GM21528 (cell line): ENCODE measurements around the gene PRKCH.

Source experiments
- ATAC-seq: cut with Tn5 transposase; IDR thresholded peaks from one replicate; pipeline ENCODE4 v1.9.1; 2021; ENCODE audit warnings: mild to moderate bottlenecking, moderate library complexity; ENCODE audit not compliant: unreplicated experiment, low FRiP score

PRKCH gene

DNA sequence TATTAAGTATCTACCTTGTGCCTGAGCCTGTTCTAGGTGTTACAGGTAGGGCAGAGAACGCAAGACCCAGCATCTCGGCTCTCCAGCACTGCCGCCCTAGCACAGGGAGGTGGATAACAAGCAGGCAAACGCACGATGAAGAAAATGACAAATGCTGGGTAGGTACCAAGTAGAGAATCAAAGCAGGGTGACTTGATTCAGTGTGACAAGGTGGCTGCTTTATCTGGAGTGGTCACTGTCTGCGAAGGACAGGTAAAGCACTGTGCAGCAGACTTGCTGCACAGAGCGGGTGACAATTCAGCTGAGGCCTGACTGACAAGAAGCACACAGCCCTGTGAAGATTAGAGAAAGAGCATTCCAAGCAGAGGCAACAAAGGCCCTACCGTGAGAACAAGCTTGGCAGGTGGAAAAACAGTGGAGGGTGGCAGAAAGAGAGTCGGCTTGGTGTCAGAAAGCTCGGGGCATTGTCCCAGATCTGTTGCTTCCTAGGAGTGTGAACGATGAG is 12.9 kb downstream of the PRKCH start:
- no peak for ATAC-seq

DNA sequence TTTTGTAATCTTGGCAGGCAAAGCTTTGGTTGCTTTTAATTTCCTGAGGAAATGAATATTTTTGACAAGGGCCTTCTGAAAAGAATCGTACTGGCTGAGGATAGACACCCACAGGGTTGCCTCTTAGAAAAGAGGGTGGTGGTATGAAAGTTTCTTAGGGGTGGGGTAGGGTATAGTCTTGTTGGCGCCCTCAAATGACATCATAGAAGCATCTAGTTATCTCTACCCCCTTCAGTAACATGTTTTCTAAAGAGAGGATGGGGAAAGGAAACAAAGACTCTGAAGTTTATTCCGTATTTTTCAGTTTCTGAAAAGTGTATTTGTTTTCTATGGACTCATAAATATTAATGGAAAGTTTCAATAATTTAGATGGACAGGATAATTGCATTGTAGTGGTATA is 13.7 kb downstream of the PRKCH start:
- no peak for ATAC-seq

DNA sequence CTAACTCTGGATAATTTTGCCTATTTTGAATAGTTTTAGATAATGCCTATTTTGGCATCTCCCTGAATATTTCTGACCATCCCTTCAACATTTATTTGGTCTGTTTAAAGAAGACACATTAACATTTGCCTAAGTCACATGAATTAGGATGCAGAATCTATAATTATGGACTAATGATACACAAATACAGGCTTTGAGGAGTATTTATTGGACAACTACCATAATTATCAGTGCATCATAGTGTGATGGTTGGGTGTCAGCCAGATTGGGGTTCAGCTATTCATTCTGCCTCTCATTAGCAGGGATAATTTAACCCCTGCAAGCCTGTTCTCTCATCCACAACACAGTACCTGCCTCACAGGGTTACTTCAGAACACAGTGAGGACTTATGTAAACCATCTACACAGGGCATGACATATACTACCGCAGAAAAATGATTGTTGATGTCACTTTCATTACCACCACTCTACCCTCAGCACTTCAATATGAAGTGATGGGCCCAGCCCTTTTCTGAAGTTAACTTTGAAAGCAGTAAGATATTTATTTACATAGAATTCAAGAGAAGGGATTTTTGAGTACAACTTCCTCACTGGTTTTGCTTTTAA is 14.4 kb downstream of the PRKCH start:
- no peak for ATAC-seq

DNA sequence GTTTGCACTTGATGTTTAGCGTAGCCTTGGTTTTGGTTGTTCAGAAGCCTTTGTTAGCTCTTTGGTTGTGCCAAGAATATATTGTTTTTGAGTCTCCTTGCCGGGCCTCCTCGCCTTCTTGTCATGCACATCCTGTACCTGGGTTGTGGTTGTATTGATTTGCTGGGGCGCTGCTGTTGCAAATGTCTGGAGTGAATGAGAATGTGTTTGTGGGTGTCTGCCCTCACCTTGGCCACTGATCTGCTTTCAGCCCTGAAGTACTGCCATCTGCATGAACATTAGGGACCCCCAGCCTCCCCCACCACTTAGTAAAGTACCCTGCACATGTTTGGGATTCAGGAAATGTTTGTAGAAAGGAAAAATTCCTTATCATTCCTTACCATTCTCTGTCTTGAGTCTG is 16.5 kb downstream of the PRKCH start:
- ATAC-seq = no peak

DNA sequence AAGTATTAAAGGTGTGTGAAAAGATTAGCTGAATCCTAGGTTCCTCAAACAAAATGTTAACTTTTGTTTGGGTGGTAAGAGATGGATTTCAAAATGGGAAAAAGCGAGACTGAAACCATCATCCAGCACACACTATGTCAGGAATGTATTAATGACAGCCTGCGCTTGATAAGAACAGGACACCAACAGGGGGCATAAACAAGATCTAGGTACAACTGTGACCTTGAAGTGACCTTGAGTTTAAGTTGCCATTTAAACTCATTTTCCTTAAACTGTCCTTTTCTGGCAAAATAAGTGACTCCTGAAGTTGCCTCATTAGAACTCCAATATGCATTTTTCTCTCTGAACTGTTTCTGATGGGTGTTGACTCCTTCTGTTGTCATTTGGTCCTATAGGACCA is 17.1 kb downstream of the PRKCH start:
- no peak for ATAC-seq

DNA sequence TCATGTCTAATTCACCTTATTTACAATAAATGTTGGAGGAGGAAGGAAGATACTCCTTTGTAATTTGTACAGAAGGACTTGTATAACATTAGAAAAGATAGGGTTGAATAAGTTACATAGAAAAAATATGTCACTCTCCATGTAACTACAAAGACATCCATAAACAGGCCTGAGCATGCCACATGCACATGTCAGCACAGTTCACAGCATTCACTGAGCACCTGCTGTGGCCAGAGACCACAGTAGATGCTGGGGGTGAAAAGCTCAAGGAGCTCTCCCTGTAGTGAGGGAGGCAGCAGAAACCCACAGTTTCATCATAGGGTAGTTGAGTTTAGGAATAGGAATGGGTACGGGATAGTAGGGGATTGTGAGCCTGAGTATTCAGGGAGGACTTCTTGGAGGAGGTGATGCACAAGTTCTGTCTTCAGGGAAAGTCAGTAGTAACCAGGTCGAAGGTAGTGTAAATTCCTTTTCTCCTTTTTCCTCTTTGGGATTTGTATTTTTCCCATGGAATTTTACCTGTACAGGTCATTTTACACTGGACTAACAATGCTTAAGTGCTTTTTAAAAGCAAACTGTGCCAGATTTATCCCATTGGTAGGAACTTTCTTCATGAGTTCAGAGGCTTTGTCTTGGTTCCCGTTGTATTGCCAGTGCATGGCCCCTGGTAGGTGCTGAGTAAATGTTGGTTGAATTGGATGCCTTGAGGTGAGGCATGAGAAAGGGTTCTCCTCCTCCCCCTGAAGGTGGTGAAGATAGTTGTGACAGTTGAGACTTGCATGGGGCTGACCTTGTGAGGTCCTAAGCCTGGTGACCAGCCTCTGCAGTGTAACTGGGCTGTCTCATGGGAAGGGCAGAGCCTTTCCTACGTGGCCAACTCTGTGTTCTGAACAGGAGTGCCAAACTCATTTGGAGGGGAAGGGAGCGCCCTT is 20.2 kb downstream of the PRKCH start:
- no peak for ATAC-seq

DNA sequence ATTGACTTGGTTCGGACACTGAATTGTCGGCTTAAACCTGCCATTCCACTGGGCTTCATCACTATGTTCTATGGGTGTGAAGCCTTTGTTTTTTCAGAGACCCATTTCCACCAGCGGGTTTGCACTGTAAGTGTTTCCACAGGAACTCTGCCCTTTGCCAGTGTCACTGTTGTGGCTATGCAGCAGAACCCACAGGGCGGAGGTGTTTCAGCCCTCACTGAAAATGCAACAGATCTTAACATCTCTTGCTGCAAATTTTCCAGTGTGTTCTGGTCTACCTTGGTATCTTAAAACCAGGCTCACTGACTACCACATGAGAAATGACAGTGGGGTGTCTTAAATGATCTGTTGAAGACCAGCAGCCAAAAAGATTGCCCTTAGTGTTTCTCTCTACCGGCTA is 21.1 kb downstream of the PRKCH start:
- ATAC-seq = no peak

DNA sequence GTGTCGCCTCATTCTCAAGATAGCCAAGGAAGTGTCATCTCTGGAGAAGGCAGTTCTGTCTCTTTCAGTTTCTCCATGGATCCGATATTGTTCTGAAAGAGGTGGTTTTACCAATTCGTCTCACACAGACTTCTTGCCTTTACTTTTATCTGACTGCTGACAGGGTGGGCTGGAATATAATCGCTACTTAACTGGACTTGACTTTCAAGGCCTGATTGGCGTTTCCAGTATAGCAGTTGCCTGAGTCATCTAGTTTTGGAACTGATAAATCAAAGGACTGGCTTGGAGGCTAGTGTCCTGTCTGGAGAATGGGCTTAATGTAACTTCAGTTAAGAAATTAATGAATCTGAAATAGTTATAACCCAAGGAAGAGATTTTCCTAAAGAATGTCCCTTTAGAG is 21.6 kb downstream of the PRKCH start:
- no peak for ATAC-seq

DNA sequence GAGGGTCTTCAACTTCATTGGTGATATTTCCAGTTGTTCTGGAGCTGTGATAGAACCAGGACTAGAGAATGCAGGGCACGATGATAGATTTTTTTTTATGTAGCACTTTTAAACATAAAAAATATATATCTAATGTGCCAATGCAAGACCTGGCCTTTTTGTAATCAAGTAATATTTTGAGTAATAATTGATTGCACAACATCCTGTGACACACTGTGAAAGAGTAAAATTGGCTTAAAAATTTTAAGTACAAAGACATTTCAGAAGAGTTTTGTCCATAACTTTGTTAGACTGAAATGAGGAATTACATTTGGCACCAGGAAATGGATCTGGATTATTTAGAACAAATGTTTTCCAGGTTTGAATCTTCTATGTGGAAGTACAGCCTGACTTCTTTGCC is 22.1 kb downstream of the PRKCH start:
- ATAC-seq = no peak

DNA sequence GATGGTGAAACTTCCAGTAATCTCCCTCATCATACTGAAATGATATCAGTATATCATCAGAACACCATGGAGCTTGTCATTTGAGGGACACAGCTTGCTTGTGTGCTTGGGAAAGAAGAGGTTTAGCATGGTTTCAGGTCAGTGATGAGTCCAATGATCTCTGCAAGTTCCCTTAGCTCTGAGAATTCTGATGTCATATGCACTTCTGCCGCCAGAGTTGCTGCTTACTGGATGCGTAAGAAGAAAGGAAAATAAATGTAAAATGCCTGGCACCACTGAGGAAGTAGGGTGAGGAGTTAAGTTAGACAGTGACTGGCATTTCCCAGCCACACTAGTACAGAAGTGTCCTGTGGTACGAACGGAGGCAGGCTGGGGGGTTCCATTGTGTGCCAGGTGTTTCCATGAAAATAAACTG is 22.6 kb downstream of the PRKCH start:
- no peak for ATAC-seq

DNA sequence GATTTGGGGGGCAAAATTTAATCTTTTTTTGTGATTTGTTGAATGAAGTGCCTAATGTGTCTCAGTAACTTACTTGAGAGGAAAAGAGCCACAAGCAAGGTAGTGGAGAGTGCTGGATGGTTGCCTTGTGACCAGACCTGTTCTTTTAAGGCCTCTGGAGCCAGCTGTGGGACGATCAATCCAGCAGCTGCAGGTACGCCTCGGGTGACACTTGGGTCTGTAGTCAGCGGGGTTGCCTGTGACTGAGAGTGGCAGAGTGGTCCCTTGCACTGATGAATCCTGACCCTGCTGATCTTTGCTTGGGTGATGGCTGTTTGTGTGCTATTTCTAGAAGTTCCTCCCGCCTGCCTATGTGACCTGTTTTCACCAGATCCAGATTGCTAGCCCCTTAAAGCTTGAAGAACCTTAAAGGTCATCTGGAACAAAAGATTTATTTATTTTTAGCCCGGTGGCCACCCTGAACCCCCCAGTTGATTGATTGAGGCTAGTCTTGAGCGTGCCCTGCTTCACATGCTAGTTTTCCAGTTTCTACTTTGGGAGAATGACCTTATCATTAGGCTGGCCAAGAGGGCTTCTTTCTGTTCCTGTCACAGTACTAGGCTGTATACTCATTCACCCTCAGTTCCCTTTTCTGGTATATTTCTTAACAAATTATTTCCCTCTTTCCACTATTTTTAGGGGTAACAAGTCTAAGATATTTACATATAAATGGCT is 23.2 kb downstream of the PRKCH start:
- ATAC-seq = no peak

DNA sequence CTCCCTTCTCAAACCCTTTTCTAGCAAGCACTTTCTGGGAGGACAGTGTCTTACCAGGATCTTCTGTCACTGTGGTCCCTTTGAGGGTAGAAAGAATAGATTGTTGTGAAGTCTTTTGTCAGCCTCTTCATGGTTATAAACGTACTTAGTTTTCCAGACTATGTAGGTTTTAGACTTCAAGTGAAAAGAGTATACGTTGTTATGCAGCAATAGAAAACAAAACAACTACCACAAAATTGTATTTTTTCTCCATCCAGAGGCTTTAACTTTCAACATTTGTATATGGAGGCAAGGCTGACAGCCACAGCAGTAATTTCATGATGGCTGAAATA is 23.7 kb downstream of the PRKCH start:
- ATAC-seq = no peak

DNA sequence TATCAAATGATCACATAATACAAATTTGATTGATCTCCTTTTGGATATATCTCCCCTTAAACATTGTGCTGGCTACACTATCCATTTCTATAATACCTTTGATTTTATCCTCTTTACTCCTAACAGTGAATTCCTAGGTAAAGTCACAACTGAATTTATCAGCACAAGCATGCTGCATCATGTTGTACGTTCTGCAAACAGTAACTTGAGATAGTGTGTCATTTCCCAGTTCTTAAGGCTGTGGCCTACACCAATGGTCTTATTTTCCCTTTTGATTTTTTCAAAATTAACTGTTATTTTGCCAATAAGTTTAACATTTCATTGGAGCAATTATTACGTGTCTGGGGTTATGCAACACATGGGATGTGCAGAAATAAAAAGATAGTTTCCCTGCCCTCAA is 24.8 kb downstream of the PRKCH start:
- ATAC-seq = no peak

DNA sequence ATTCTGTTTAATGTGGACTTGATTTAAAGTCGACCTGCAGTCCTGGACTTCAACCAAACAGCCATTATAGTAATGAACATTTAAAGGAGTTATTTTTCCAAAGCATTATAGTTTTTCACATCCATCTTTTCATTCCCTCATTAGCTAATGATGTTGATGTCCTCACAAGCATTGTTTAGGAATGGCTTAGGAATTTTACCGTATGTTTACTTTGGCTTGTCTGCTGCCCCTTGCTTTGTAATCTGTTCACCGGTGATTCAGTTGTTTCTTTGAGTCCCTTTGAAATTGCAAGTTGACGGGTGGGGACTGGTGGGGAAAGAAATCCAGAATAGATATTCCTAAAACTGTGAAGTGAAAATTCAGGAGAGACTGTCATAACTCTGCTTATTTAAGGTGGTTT is 25.4 kb downstream of the PRKCH start:
- no peak for ATAC-seq

DNA sequence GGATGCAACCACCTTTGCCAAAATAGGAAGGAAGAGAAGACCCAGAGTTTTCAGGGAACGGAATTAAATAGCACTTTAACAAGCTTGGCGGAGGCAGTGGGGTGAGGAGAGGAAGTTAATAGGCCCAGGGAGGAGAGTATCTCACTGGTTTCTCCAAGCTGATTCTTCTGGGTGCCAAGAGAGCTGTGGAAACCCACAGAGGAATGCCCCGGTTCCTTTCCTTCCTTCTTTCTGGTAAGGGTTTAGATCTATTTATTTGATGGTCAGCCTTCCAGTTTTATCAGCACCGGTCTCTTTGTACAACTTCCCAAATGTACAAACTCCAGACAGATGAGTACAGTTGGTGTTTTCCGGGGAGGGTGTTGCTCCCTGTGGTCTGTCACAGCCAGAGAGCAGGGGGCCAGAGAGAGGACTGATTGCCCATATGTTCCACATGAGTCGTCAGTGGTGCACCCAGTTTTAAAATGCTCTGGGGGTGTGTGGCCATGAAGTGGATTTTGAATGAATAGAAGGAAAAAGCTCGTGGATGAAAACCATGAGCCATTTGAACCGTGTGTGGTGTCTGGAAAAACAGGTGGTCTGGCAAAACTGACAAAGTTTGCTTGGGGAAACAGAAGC is 26.6 kb downstream of the PRKCH start:
- no peak for ATAC-seq

DNA sequence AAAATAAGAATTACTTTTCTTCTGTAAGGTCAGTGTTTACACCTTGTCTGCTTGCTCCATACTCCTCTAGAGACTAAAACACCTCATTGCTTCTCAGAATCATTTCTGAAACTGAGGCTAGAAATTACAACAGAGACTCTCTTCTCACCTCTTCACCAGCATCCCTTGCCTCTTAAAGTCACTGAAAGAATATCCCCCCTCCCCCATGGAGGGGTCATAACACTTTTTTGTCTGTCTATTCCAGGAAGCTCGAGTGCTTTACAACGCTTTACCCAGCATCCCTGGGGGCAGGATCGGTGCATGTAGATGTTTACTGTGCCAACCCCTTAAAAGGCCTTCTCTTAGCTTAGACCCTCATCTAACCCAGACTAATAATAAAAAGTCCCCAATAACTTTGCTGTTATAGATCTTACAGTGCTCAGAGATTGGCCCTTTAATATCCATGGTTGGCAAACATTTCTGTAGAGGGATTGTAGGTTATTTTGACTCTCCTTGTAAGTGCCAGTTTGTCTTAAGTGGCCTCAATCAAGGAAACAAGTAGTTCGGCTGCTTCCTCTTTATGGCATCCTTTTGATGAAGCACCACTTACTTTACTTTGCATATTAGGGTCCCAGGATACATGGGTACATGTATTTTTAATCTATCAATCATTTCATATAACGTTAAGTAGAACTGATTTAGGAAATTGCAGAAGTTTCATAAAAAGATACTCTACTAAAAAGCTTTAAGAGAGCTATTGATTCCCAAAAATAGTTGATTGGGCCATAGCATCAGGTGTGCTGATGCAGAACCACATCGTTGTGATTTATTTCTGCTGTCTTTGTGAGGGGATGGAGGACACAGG is 29.3 kb downstream of the PRKCH start:
- ATAC-seq = no peak

DNA sequence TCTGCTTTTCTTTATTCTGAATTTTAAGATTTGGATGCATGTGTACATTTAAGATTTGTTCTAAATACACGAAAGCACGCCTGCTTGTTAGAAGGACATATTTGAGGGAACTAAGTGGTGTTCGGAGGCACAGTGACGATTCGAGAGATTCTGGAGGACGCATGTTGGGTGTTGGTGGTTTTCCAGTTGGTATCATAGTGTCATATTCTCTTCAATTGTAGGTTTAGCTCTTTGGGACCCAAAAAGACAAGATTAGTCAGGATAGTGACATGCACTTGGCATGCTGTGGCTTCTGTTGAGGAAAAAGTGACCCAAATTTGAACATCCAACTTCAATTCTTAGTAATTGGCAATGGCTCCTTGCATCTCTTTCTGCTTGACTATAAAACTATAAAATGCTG is 30.1 kb downstream of the PRKCH start:
- ATAC-seq = no peak

DNA sequence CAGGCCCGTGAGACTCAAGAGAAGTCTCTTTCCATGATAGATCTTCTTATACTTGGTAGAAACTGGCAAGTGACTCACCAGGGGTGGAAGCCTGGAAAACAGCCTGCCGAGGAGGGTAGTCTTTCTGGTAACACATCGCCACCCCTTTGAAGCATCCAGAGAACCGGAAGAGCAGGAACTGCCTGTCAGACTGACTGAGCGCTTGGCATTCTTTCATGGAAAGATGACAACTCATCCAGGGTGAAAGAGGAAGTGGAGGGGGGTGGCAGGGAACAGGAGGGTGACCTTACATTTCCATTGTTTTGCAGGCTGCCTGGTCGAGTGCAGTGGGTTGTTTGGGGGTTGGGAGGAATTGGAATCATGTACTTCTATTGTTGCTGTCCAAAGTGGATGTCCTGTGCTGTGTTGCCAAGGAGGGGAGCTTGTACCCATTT is 34.5 kb downstream of the PRKCH start:
- ATAC-seq = no peak

DNA sequence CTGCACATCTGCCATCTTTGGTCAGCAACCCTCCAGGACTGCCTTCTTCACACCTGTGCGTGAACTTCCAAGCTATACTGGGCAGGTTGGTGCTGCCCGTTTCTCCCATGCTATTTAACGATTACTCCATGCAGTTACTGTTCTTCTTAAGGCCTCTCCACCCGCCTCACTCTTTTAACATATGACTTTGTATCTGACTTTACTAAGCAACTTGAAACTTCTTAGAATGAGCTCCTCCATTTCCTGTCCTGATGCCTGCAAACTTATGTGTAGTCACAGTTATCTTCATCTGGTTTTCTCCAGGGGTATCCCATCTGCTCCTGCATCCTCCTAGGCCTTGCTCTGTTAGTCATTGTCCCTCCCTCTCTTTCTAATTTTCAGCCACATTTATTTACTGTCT is 35.7 kb downstream of the PRKCH start:
- ATAC-seq = no peak

DNA sequence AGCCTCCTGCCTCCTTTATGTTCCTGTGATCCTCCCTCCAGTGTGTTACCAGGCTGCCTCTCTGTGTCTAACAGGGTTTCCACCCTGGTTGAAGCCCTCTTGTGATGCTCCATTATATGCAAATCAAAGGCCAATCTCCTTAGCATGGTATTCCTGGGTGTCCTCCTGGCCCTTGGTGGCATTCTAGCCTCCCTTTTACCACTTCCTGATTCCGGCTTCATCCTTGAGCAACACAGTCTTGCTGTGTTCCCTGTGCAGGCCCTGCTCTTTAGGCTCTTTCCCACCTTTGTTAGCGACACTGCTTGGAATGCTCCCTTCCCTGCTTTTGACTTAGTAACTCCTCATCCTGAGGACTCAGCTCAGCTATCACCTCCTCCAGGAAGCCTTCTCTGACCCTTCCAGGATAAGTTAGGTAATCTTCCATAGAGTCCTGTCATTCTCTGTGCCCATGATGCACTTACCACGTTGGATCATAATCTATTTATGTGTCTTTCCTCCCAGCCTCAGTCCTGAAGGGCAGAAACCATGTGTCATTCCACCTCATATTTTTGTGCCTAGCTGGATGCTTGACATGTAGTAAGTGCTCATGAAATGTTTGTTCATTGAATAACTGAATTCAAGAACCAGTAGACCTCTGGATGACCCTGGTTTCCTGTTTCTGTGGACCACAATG is 37.3 kb downstream of the PRKCH start:
- ATAC-seq = no peak
